IMR-90 (cell line): ENCODE results near the gene SPATA25.

Experiments
- POLR2A ChIP-seq: IDR thresholded peaks from 2 replicates; pipeline ENCODE4 v1.6.1; 2012; ENCODE audit warnings: mild to moderate bottlenecking, low read depth, low read length
- RCOR1 ChIP-seq: IDR thresholded peaks from 2 replicates; pipeline ENCODE4 v1.6.1; 2012; ENCODE audit warnings: mild to moderate bottlenecking, low read length, improper control_type of control experiment; ENCODE audit not compliant: insufficient replicate concordance
- TF ChIP-seq, protein P1 (sequence below): conservative IDR thresholded peaks from 2 replicates; pipeline ENCODE4 v1.5.1; 2012; ENCODE audit warnings: mild to moderate bottlenecking, low read depth, low read length, improper control_type of control experiment

DNA sequence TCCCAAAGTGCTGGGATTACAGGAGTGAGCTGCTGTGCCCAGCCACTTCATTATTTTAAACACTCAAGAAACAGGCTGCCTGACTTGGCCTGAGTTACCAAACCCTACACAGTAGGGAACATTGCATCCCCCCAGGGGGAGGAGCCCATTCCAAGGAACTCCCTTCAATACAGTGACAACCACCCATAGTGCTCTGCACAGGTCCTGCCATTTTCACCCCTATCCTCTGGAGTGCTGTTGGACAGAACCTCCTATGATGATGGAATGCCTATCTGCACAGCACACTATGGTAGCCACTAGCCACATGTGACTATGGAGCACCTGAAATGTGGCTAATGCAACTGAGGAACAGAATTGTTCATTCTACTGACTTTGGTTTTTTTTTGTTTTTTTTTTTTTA, 42.0 kb downstream of the SPATA25 start:
- TF ChIP-seq, protein P1, sequence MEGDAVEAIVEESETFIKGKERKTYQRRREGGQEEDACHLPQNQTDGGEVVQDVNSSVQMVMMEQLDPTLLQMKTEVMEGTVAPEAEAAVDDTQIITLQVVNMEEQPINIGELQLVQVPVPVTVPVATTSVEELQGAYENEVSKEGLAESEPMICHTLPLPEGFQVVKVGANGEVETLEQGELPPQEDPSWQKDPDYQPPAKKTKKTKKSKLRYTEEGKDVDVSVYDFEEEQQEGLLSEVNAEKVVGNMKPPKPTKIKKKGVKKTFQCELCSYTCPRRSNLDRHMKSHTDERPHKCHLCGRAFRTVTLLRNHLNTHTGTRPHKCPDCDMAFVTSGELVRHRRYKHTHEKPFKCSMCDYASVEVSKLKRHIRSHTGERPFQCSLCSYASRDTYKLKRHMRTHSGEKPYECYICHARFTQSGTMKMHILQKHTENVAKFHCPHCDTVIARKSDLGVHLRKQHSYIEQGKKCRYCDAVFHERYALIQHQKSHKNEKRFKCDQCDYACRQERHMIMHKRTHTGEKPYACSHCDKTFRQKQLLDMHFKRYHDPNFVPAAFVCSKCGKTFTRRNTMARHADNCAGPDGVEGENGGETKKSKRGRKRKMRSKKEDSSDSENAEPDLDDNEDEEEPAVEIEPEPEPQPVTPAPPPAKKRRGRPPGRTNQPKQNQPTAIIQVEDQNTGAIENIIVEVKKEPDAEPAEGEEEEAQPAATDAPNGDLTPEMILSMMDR = no peak
- TF ChIP-seq RCOR1 = no peak
- TF ChIP-seq POLR2A = no peak
